ENCODE data around the gene SCAMP2.

Gene SCAMP2

DNA sequence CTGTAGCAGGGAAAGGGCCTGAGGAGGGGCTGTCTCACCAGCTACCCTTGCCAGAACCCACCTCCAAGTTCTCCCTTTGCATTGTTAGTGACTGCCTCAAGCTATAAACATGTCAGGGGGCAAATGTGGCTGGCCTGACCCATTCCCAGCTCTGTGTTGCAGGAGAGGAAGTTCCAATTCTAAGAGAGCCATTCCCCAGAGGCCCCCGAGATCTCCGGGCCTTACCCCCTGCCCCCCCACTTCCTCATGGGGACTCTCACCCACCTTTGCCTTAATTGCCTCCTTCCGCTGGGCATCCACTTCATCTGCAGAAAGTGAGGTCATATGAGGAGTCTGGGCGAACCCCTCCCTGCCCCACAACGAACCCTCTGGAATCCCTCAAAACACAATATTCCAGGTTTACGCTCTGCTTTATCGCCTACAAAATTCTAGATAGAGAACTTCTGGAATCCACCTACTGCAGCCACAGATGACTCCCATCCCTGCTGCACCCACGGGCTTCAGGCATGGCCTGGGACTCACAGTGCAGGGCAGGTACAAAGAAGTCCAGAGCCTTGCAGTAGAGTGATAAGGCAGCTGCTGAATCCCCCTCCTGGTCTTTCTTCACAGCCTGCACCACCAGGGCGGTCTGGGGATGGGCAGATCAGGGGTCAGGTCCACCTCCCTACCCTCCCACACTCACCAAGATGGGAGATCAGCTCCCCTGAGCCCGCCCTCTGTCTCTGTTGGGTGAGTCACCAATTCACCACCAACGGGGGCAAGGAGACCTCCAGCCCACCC, 34.2 kb downstream of the SCAMP2 start:
- DNase-seq (ENCODE audit: low read depth), result no peak

DNA sequence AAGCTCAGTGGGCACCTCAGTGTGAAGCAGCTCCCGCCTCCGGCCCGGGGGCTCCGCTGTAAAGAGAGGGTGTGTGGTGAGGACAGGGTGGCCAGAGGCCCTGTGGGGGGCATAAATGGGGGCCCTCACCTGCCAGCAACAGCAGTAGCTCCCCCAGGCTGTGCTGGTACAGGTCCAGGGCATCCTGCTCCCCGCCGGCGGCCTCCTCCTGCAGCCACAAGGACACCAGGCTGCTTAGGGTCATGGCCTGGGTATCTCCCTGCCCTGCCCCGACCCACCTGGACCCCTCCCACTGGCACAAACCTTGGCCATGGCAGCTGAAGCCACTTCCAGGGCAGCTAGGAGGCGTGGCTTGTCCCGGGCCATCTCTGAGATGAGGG, 35.0 kb downstream of the SCAMP2 start:
- DNase-seq (ENCODE audit: low read depth), result no peak

- DNase-seq (ENCODE audit: low read depth), result no peak
Observed at GRCh38 chr15:74837482-74838136, 35.6 kb downstream of the SCAMP2 start.

DNA sequence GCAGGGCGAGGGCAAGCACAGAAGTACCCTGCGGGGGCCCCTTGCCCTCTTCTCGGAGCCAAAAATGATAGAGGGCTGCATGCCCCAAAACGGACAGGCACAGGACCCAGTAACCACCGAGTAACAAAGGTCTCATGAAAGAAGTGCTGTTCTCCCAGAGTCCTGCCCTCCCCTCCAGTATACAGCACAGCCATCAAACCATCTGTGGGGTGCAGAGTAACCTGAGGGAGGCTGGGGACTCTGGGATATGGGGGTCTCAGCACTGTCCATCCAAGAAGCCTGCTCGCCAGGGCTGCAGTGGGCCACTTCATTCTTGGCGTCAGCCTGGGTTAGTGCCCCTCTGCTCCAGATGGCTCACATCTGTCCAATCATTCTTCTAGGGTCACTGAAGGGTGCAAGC, 36.3 kb downstream of the SCAMP2 start:
- no peak for DNase-seq (ENCODE audit: low read depth)

DNA sequence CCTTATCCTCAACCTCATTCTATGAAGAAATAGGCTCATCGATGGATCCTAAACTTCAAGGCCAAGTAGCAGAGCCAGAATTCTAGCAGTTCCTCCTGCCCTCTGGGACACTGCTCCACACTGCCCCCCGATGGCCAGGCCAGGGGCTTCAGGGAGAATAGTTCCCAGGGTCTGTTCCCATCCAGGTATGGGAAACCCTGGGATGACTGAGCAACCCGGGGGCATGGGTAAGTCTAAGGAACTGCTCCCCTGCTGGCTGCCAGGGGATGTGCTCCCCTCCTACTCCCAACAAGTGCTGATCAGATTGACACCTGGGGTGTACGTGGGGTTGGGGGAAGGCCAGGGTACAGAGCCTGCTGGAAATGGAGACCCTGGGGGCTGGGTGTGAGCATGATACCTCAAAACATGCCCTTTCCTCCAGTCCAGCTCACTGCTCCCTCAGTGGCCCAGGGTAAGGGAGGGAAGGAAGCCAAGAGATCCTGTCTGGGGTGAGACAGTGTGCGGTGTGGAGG, 37.8 kb downstream of the SCAMP2 start:
- DNase-seq (ENCODE audit: low read depth), result no peak

GRCh38 chr15:74833376-74834107, 39.6 kb downstream of the SCAMP2 start:
- DNase-seq (ENCODE audit: low read depth), result no peak

GRCh38 chr15:74832826-74833225, 40.3 kb downstream of the SCAMP2 start:
- DNase-seq (ENCODE audit: low read depth), result no peak

- DNase-seq (ENCODE audit: low read depth), result no peak
Observed at GRCh38 chr15:74831813-74832495, 41.2 kb downstream of the SCAMP2 start.

DNA sequence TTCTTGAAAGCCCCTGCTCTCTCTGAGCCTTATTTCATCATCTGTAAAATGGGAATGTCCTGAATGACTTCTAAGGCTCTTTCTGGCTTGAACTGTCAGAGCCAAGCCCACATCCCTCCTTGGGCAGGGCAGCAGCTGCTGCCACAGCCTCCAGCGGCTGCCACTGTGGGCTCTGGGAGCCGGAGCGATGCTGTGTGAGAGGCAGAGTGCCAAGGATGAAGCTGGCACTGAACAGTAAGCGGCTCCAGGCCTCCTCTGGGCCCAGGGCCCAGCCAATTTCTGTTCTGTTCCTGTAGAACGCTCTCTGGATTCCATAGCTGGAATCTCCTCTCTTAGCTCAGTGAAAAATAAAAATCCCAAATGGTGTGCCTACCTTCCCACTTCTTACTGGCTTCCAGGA, 42.3 kb downstream of the SCAMP2 start:
- DNase-seq (ENCODE audit: low read depth), result no peak

DNA sequence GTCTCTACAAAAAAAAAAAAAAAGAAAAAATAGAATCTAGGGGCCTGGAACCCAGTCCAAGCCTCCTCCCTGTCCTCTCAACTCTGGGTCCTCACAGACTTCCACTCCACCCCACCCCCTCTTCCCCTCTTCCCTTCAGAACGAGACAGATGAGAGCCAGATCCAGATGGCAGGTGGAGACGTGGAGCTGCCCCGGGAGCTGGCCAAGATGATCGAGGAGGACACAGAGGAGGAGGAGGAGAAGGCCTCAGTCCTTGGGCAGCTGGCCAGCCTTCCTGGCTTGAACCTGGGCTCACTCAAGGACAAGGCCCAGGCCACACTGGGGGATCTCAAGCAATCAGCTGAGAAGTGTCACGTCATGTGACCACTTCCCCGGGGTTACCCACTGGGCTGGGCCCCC, 43.2 kb downstream of the SCAMP2 start:
- no peak for DNase-seq (ENCODE audit: low read depth)

GRCh38 chr15:74829486-74829885, 43.7 kb downstream of the SCAMP2 start:
- DNase-seq (ENCODE audit: low read depth), result no peak

DNA sequence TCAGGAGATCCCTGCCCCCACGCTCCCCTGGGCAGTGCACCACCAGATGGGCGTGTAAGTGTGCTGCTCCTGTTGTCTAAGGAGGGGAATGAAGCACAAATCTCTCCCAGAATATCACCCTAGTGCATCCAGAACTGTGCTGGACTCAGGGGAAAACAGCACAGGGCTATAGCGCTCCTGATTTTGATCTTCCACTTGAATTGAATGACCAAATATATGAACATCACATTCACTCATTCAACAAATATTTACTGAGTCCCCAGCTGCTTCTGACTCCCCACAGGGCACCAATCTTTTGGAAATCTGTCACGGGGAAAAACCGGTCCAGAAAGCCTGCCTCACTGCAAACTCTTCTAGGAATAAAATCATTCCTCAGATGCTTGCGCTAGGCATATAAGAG, 44.3 kb downstream of the SCAMP2 start:
- no peak for DNase-seq (ENCODE audit: low read depth)

GRCh38 chr15:74827614-74828013, 45.6 kb downstream of the SCAMP2 start:
- no peak for DNase-seq (ENCODE audit: low read depth)

DNA sequence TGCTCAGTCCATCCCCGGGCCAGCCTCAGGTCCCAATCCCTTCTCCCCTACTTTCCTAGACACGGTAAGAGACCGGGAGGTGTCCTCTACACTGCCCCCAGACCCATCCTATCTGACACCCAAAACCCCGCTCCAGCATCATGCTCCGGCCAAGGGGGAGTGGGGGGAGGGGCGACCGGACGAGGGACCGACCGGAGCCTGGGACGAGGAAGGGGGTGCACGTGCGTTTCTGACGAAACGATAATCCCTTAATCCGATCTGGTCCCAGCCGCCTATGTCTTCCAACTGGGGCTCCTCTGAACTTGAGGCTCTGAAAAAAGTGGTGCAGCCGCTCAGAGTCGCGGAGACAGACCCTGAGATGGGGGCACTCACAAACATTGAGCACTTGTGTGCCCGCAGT, 46.2 kb downstream of the SCAMP2 start:
- DNase-seq (ENCODE audit: low read depth), result no peak

GRCh38 chr15:74826364-74826819, 46.8 kb downstream of the SCAMP2 start, which contains the start of gene CPLX3:
CPLX3 (plus strand) TSS chr15:74826627; CDS start chr15:74826704, 77 bp downstream.
- DNase-seq (ENCODE audit: low read depth), result no peak

DNA sequence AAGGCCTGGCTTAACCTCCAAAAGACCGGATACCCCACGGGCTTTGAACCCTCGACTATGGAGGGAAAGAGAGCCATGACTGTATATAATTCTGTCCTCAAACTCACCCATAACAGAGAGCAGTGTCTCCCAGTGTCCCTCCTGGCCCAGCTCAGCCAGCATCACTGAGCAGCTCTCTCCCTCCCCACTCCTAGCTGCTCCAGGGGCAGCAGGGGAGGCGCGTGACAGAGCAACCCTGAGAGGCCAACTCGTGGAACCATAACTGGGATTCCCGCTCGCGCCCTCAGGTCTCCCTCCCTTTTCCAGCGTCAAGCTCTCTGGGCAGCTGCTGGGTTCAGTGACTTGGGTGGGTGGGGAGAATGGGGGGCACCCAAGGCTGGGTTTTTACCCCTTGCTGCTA, 47.3 kb downstream of the SCAMP2 start:
- DNase-seq (ENCODE audit: low read depth), result no peak

- no peak for DNase-seq (ENCODE audit: low read depth)
Observed at GRCh38 chr15:74824976-74825375, 48.2 kb downstream of the SCAMP2 start.

DNA sequence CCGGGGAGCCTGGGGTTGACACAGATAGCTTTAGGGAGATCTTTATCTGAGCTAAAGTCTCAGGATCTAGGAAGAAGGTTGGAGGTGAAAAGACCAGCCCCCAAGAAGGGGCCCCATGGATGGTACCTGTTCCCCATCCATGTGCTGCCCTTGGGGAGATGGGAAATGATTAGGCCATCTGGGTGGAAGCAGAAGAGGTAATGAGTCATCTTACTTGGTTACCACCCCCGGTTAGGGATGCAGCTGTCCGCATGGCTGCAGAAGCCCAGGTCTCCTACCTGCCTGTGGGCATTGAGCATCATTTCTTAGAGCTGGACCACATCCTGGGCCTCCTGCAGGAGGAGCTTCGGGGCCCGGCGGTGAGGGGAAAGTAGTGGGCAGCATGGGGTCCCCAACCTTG, 49.8 kb downstream of the SCAMP2 start:
- no peak for DNase-seq (ENCODE audit: low read depth)

DNA sequence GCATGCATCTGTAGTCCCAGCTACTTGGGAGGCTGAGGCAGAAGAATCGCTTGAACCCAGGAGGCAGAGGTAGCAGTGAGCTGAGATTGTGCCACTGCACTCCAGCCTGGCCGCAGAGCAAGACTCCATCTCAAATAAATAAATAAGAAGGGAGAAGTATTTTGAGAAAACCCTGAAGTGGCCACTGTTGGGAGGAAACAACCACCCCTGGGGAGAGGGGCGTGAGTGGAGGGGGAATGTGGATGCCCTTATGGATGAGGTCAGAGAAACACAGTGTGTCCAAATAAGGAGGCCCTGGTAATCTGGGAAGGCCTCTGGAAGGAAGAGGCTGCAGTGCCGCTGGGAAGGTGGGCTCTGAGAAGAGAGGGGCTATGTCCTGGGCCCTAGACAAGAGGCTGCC, 50.9 kb downstream of the SCAMP2 start:
- no peak for DNase-seq (ENCODE audit: low read depth)

DNA sequence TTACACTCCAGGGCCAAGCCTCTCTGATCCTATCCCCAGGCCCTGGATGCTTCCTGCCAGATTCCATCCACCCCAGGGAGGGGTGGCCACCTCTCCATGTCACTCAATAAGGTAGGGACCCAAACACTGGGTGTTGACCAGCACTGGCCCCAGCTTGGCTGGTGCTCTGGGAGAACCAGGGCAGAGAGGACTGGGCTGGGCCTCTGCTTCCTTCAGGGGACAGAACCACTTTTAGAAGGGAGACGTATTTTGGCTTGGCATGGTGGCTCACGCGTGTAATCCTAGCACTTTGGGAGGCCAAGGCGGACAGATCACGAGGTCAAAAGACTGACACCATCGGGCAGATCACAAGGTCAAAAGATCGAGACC, 51.4 kb downstream of the SCAMP2 start:
- DNase-seq (ENCODE audit: low read depth), result no peak

DNA sequence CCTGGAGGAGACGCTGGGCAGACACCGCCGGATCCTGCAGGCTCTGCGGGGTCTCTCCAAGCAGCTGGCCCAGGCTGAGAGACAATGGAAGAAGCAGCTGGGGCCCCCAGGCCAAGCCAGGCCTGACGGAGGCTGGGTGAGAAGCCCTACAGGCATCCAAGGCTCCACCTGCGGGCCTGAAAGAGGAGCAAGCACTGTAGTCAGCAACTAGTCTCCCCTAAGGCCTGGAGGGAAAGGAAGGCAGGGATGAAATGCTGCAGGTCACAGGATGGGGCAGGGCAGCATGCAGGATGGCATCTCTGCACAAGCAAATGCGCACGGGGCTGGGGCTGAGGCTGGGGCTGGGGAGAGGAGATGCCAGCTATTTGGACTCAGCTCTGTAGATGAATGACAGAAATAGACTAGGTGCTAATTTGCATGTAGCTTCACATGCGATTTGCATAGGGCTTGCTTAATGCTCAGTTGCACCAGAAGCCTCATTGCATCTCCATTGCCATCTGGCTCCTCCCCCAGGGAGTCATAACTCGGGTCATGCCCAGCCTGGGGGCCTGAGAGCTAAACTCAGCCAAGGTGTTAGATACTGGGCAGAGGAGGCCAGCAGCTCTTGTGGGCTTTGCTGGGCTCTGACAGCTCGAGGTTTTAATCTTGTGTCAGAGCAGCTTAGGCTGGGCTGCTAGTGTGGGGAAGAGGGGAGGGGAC, 51.9 kb downstream of the SCAMP2 start:
- no peak for DNase-seq (ENCODE audit: low read depth)

GRCh38 chr15:74820056-74820455, 53.1 kb downstream of the SCAMP2 start:
- DNase-seq (ENCODE audit: low read depth), result no peak

Data from CMK (cell line).